GM21423 (cell line): ENCODE data around the gene SNIP1.
"Not testable (repeated sequence)": the region's sequence is repeated elsewhere in the genome, so short reads cannot be mapped to it uniquely, and the experiment has no call there.

Experiments used
- ATAC-seq: cut with Tn5 transposase; IDR thresholded peaks from one replicate; pipeline ENCODE4 v1.9.1; 2021; ENCODE audit warnings: mild to moderate bottlenecking, moderate library complexity; ENCODE audit not compliant: unreplicated experiment

SNIP1 gene

DNA sequence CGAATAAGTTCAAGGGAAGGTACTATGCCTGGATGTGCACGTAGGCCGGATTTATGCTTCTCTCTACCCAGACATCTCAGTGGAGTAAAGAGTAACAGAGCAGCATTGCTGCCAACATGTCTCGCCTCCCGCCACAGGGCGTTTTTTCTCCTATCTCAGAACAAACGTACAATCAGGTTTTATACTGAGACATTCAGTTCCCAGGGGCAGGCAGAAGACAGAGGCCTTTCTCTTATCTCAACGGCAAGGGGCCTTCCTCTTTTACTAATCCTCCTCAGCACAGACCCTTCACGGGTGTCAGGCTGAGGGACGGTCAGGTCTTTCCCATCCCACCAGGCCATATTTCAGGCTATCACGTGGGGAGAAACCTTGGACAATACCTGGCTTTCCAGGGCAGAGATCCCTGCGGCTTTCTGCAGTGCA lies 5.9 kb upstream of the SNIP1 start:
- not testable (repeated sequence) for ATAC-seq

DNA sequence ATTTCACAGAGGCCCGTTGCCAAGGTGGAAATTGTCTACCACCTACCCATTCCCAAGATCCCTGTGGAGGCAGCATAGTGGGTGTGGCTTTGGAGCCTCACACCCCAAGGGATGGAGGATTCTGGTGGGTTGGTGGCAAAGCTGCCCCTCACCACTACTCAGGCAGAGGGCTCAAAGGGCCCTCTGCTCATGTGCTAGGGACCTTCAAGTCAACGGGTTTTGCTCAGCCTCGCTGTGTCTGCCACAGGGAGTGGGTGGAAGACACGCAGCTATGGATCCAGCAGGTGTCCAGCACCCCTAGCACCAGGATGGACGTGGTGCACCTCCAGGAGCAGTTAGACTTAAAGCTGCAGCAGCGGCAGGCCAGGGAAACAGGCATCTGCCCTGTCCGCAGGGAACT lies 5.0 kb upstream of the SNIP1 start:
- ATAC-seq: no peak

DNA sequence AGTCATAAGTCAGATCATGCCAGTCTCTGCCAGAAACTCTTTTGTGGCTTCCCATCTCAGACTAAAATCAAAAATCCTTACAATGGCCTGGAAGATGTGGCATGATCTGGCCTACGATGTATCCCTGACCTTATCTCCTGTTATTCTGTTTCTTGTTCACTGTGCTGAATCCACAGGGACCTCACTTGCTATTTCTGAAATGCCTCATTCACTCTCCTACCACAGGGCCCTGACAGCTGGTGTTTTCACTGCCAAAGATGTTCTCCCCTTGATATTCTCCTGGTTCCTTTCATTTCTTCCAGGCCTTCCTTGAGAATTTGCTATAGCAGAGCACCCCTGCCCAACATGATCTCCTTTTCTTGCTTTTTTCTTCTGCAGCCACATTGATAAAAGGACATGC lies 4.3 kb upstream of the SNIP1 start:
- no peak for ATAC-seq

DNA sequence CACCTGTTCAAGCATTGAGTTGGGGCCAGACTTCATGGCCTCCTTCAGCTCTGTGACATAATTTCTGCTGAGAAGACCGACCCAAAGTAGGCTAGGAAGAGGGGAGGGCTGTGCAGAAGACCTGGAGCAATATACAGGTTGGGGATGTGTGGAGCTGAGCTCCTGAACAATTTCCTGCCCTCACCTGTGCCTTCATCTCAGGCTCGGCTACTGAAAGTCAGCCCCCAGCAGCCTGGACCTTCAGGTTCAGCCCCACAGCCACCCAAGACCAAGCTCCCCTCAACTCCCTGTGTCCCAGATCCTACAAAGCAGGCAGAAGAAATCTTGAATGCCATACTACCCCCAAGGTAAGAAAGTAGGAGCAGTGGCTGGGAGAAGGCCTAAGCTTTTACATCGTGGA lies 3.3 kb upstream of the SNIP1 start:
- ATAC-seq: no peak

DNA sequence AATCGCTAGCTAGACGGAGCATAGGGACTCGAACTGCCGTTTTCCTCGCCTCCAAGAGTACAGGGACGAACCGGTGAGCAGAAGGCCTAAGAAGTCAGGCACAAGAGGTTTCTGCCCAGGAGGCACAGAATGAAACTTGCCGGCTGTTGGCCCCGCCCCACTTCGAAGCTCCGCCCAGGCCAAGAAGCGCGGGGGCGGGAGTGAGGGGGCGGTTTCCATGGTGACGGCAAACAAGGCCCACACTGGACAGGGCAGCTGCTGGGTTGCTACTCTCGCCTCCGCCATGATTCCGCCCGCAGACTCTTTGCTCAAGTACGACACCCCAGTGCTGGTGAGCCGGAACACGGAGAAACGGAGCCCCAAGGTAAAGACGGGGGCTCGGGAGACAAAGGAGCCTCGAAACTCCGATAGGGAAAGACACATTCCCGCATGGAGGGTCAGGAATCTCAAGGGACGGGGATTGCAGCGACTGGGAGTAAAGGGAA lies 2.7 kb upstream of the SNIP1 start, which contains the start of gene DNALI1:
TSS of gene DNALI1 (plus strand) at position 229 of the 485 bp plus-strand sequence. CDS start at position 284, 55 bp downstream.
- ATAC-seq: no peak

DNA sequence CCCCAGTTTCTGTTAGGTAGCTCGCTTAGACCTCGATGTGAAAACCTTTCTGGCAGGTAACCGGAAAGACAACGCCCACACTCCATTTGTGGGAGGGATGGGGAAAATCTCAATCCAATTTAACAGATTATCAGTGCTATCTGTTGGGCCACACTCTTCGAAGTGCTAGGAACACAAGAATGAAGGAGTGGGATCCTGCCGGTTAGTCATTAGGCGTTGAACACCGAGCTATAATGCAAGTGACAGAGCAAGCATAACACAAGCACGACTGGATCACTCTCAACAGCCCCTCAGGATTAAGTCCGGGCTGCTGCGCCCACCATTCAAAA lies 531 bp downstream of the SNIP1 start:
- ATAC-seq: no peak

DNA sequence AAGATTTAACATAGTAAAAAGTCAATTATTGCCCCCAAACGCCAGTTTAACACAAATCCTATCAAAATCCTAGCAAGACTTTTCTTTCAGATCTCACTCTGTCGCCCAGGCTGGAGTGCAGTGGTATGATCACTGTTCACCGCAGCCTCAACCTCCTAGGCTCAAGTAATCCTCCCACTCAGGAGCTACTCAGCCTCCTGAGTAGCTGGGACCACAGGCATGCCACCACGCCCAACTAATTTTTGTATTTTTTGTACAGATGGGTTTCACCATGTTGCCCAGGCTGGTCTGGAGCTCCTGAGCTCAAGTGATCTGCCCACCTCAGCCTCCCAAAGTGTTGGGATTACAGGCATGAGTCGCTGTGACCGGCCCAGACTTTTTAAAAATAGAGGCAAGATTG lies 4.8 kb downstream of the SNIP1 start:
- no peak for ATAC-seq

DNA sequence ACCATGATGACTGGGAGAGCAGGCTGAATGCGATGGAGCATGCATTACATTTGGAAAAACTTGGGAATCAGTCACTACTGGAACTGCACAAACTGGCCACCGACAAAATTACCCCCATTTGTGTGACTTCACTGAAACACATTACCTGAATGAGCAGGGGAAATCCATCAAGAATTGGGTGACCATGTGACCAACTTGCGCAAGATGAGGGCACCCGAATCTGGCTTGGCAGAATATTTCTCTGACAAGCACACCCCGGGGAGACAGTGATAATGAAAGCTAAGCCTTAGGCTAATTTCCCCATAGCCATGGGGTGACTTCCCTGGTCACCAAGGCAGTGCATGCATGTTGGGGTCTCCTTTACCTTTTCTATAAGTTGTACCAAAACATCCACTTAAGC lies 9.1 kb downstream of the SNIP1 start:
- no peak for ATAC-seq

DNA sequence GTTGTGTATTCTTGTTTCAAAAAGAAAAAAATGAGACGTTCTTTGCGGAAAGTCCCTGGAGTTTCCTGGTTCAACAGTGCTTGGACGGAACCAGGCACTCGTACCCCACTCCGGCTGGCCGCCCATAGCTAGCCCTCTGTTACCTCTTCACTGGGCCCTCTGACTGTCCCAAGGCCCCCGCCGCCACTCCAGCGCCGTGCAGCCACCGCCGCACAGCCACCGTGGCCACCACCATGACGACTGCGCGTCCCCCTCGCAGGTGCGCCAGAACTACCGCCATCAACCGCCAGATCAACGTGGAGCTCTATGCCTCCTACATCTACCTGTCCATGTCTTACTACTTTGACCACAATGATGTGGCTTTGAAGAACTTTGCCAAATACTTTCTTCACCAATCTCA lies 9.6 kb downstream of the SNIP1 start:
- no peak for ATAC-seq

DNA sequence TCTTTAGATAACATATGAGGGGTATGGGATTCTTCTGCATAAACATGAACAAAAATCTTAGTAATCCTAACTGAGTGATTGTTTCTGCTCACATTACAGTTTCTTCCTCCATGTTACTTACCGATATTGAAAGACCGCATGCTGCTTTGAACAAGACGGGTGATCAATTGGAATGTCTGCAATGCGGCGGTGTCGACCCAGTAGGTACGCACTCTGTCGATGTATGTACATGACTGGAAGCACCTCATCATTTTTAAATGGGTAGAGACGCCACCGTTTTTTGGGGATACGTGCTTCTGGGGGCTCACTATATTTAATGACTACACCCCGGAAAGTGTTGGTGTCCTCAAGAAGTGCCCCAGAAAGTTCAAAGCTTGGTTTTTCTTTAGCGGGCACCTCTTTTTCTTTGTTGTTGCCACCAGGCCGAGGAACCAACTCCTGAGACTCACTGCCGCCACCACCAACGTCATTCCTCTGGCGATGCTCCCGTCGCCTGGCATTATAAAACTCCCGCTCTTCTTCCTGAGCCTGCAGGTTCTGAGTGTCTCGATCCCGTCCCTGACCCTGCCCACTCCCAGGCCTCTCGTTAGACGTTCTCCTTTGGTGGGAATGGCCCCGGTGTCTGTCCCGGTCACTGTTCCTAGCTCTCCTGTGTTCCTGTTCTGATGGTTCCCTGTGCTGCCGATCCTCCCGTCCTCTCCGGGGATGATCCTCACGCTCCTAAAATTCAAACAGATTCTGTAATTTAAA lies 13.9 kb downstream of the SNIP1 start:
- ATAC-seq: no peak

DNA sequence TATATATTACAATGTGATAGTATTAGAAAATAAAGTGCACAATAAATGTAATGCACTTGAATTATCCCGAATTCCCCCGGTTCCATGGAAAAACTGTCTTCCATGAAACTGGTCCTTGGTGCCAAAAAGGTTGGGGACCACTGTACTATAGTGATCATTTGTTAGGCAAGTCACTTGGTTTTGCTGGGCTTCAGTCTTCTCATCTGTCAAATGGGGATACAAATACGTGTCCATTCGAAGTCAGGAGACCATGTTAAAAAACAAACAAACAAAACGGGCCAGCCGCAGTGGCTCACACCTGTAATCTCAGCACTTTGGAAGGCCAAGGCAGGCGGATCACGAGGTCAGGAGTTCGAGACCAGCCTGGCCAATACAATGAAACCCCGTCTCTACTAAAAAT lies 14.9 kb downstream of the SNIP1 start:
- ATAC-seq: not testable (repeated sequence)

DNA sequence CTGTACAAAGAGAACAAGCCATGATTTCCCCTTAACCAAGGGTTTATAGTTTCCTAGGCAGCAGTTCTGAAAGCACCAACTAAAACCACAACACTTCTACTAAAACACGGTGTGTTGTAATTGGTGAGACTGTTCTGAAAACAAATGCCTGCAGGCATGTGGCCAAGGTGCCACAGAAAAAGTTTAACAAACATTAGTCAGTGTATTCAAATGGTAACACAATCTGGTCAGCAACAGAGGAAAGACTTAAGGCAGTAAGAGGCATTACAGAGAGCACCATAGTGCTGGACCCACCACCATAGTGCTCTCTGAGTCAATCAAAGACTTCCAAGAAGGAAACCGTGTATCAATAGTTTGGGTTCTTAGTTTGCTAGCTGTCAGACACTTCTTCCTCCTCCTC lies 16.7 kb downstream of the SNIP1 start:
- no peak for ATAC-seq

DNA sequence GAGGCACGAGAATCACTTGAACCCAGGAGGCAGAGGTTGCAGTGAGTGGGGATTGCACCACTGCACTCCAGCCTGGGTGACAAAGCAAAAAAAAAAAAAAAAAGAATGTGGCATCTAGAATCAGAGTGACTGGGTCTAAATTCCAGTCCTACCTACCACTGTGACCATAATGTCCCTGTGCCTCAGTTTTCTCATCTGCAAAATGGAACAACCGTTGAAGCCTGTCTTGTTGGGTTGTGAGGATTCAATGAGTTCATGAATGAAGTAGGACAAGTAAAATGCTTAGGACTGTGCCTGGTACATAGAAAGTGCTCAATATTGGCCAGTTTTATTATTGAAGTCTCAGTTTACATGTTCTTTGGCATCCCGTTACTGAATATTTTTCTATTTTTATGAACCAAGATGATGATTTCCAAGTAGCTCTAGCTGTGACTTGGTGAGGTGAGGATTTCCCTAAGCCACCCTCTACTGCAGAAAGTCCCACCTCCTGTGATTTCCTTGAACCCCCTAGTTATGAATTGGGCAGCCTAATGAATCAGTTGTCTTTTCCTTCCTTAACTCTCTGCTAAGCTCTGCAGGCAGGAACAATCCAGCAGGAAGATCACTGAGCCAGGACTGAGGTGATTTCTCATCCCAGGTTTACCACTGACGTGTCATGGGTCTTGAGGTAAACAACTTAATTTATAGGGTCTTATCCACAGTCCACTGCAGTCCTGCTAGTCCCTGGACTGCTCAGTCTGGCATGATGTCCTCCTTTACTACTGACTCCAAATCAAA lies 20.6 kb downstream of the SNIP1 start:
- ATAC-seq: no peak

DNA sequence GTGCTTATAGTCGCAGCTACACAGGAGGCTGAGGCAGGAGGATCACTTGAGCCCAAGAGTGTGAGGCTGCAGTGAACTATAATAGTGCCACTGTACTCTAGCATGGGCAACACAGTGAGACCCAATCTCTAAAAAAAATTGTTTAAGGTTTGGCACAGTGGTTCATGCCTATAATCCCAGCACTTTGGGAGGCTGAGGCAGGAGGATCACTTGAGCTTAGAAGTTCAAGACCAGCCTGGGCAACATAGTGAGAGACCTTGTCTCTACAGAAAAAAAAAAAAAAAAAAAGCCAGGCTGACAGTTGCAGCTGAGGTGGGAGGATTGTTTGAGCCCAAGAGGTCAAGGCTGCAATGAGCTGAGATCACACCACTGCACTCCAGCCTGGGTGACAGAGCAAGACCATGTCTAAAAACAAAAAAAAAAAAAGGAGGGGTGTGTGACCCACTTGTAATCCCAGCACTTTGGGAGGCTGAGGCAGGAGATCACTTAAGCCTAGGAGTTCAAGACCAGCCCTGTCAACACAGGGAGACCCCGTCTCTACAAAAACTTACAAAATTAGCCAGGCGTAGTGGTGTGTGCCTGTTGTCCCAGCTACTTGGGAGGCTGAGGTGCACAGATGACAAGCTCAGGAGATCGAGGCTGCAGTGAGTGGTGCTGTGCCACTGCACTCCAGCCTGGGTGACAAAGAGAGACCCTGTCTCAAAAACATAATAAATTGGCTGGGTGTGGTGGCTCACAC lies 21.5 kb downstream of the SNIP1 start:
- ATAC-seq: not testable (repeated sequence)

DNA sequence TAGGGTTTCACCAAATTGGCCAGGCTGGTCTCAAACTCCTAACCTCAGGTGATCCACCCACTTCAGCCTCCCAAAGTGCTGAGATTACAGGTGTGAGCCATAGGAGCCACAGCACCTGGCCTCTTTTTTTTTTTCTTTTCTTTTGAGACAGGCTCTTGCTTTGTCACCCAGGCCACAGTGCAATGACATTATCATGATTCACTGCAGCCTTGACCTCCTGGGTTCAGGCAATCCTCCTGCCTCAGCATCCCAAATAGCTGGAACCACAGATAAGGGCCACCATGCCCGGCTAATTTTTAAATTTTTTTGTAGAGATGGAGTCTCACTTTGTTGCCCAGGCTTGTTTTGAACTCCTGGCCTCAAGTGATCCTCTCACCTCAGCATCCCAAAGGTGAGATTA lies 24.2 kb downstream of the SNIP1 start:
- not testable (repeated sequence) for ATAC-seq

DNA sequence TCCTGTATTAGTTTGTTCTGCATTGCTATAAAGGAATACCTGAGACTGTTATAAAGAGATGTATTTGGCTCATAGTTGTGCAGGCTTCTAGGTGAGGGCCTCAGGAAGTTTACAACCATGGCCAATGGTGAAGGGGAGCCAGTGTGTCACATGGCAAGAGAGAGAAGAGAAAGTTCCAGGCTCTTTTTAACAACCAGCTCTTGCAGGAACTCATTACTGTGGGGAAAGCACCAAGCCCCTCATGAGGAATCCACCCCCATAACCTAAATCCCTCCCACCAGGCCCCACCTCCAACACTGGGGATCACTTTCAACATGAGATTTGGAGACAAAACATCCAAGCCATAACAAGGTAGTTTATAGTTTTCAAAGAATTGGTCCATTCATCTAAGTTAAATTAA lies 34.5 kb downstream of the SNIP1 start:
- ATAC-seq: no peak

DNA sequence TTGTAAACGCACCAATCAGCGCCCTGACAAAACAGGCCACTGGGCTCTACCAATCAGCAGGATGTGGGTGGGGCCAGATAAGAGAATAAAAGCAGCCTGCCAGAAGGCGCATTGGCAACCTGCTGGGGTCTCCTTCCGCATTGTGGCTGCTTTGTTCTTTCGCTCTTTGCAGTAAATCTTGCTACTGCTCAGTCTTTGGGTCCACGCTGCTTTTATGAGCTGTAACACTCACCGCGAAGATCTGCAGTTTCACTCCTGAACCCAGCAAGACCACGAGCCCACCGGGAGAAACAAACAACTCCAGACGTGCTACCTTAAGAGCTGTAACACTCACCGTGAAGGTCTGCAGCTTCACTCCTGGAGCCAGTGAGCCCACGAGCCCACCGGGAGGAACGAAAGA lies 35.2 kb downstream of the SNIP1 start:
- not testable (repeated sequence) for ATAC-seq

DNA sequence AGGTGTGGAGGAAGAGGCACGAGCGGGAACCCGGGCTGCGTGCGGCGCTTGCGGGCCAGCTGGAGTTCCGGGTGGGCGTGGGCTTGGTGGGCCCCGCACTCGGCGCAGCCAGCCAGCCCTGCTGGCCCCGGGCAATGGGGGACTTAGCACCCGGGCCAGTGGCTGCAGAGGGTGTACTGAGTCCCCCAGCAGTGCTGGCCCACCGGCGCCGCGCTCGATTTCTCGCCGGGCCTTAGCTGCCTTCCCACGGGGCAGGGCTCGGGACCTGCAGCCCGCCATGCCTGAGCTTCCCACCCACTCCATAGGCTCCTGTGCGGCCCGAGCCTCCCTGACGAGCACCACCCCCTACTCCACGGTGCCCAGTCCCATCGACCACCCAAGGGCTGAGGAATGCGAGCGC lies 35.9 kb downstream of the SNIP1 start:
- ATAC-seq: not testable (repeated sequence)

DNA sequence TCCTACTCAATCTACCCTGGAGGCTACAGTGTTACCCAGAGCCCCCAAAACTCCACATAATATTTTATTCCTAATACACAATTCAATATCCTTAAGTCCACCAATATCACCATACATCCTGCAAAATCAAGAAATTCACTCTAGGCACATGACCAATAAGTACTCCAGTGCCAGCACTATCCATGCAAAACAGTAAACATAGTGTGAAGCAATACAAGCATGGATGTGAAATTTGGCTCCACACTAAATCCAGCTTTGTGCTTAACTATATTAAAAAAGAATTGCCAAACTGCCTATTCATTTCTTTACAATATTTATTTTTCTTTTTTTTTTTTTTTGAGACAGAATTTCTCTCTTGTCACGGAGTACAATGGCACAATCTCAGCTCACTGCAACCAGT lies 36.5 kb downstream of the SNIP1 start:
- no peak for ATAC-seq

DNA sequence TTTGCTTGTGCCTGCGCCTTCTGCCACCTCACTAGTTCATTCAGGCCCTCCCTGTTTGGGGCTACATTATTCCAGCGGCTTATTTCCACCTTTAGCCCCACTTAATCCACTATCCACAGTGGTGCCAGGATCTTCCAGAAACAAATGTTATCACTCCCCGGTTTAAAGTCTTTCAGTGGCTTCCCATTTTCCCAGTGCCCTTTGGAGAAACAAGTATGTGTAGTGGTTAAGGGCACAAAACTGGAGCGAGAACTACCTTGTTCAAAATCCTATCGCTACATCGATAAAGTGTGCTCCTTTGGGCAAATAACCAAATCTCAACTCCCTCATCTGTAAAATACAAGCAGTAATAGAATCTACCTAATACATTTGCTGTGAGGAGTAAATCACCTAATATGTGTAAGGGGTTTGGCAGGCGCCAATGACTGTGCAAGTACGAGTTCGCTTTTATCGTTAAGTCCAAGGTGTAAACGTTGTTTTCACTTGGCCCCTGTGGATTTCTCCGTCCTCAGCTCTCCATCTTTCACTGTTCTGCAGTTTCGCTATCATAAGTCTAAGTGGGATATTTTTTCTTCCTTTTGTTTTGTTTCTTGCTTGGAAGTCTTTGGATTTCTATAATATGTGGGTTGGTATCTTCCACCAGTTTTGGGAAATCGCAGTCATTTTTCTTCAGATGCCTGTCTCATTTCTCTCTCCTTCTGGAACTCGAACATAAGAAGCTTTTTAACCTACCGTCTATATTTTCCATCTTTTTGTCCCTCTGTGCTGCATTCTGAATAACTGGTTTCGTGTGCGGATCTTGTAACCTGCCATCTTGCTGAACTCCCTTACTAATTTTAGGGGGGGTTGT lies 38.7 kb downstream of the SNIP1 start:
- ATAC-seq: no peak
